Urinary bladder (tissue), 4 donors: ENCODE data around the gene SNRPN. TPM values are rescaled to one million over a fixed set of nuclear protein-coding genes. Genes with fewer than 3 reads are reported as not detected.

Experiments used
- DNase-seq: peaks from one replicate; pipeline ENCODE4 v3.0.0-alpha.2; 2015; ENCODE audit errors: extremely low spot score
- H3K27ac ChIP-seq: one replicate; pipeline ENCODE4 v1.5.1; 2013; ENCODE audit warnings: low read depth, mild to moderate bottlenecking, moderate library complexity
- H3K36me3 ChIP-seq: one replicate; pipeline ENCODE4 v1.6.1; 2013; ENCODE audit warnings: mild to moderate bottlenecking, moderate library complexity; ENCODE audit not compliant: insufficient read depth
- H3K4me1 ChIP-seq: one replicate; pipeline ENCODE4 v1.6.1; 2013; ENCODE audit warnings: mild to moderate bottlenecking, moderate library complexity; ENCODE audit not compliant: insufficient read depth
- H3K4me3 ChIP-seq: one replicate; pipeline ENCODE4 v1.5.1; 2013; ENCODE audit warnings: low read depth, low read length
- WGBS: extraction: QIAGEN DNeasy Blood & Tissue Kit; methylation state at CpG from one replicate; pipeline ENCODE4 v1.1.7; 2013; 5-methylcytosine and 5-hydroxymethylcytosine counted together
- polyA plus RNA-seq: library from polyadenylated mRNA; stranded (reverse); fragments of 200-250 nt; gene quantifications from one replicate; pipeline ENCODE4 v1.2.3, GENCODE V29; 2013
- small RNA-seq: library from RNA; depleted of rRNA; stranded (forward); fragments of <200 nt; gene quantifications from one replicate; pipeline ENCODE3, GENCODE V24; 2014
- total RNA-seq: library from RNA; depleted of rRNA; stranded (reverse); fragments of >200 nt; gene quantifications from one replicate; pipeline ENCODE4 v1.2.3, GENCODE V29; 2014
- donor health status: healthy with polysubstance abuse.
- donor health status: healthy.

Gene SNRPN
- total and polyA plus RNA-seq, 2 donors, result 98.8 to 130 TPM

DNA sequence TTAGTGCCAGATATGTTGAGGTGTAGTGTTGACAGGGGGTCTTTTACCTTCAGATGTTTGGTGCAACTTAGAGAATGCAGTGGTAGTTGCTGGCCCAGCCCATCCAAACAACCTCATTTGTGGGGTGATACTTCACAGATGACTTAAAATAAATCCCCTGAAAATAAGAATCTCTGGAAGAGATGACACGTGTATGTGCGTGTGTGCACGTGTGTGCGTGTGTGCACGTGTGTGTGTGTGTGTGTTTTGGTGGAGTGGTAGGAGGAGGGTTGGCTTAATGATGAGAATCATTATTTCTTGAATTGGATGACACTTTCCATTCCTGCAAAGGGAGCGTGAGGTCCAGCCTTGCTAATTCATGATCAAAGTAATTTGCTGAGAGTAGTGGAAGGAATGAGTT, 31.9 kb downstream of the SNRPN start:
- no peak overlapping the region for H3K27ac ChIP-seq
- WGBS, result 90% methylated on average over 6 of the region's 6 CpGs
- DNase-seq, result no peak
- no peak overlapping the region for H3K4me3 ChIP-seq
- H3K4me1 ChIP-seq, result no peaks in the 10 kb centered on the region
- peaks cover 7% of the 10 kb centered on the region for H3K36me3 ChIP-seq

- WGBS, result 59% methylated on average over 1 of the region's 1 CpG
- DNase-seq, result no peak
- Histone ChIP-seq H3K36me3 (peaks cover 4% of the 10 kb centered on the region), H3K27ac (no peak overlapping the region), H3K4me1 (no peaks in the 10 kb centered on the region), H3K4me3 (no peak overlapping the region)
Measured at GRCh38 chr15:25019434-25019833, 64.6 kb downstream of the SNRPN start.

- Histone ChIP-seq H3K4me3 (no peak overlapping the region), H3K27ac (no peak overlapping the region), H3K36me3 (peaks cover 4% of the 10 kb centered on the region), H3K4me1 (no peaks in the 10 kb centered on the region)
- no peak for DNase-seq
- 85% methylated on average over 2 of the region's 2 CpGs for WGBS
Measured at GRCh38 chr15:25022233-25022632, 67.4 kb downstream of the SNRPN start.

Small RNA genes within 50 kb of the gene (small RNA-seq; reads per million reads assigned to genes)
- gene AC090602.1, result not detected
- not detected for gene AC124312.4
- gene AC124312.5, result not detected

Other genes starting within 250 kb of the SNRPN start
- gene SNURF, start within 50 bp of the SNRPN start, total RNA-seq, result 51.9 TPM
- 66.0 TPM for gene SNURF, start within 50 bp of the SNRPN start, polyA plus RNA-seq